Astrocyte of the cerebellum (primary cell): ENCODE results near the gene CEP68.

Source experiments
- DNase-seq: peaks from one replicate; pipeline ENCODE4 v3.0.0-alpha.2; 2011; ENCODE audit warnings: low read depth
- H3K4me3 ChIP-seq: 2 replicates; pipeline ENCODE4 v1.5.1; 2011; ENCODE audit warnings: mild to moderate bottlenecking, low read depth, low read length, moderate library complexity
- CTCF ChIP-seq: IDR thresholded peaks from 2 replicates; pipeline ENCODE4 v1.5.1; 2012; ENCODE audit warnings: low read length, low read depth, moderate library complexity, mild to moderate bottlenecking; ENCODE audit errors: missing control alignments
- in situ Hi-C: cut with HindIII; loops from 2 replicates; pipeline ENCODE4 v1.10.0; 2017; ENCODE audit warnings: low sequenced_read_pairs

The CEP68 gene

GRCh38 chr2:65134158-65134557 is 77.9 kb downstream of the CEP68 start:
- H3K4me3 ChIP-seq, result no peak overlapping the region
- TF ChIP-seq CTCF, result no peak
- no peak for DNase-seq
- in situ Hi-C loops, result no loop called here

GRCh38 chr2:65136253-65136652 is 80.0 kb downstream of the CEP68 start:
- in situ Hi-C loops, result no loop called here
- no peak for TF ChIP-seq CTCF

More at GRCh38 chr2:65136253-65136652, 80.0 kb downstream of the CEP68 start:
- H3K4me3 ChIP-seq, result no peak overlapping the region
- no peak for DNase-seq
